ENCODE measurements around the gene EIF4ENIF1.

DNA sequence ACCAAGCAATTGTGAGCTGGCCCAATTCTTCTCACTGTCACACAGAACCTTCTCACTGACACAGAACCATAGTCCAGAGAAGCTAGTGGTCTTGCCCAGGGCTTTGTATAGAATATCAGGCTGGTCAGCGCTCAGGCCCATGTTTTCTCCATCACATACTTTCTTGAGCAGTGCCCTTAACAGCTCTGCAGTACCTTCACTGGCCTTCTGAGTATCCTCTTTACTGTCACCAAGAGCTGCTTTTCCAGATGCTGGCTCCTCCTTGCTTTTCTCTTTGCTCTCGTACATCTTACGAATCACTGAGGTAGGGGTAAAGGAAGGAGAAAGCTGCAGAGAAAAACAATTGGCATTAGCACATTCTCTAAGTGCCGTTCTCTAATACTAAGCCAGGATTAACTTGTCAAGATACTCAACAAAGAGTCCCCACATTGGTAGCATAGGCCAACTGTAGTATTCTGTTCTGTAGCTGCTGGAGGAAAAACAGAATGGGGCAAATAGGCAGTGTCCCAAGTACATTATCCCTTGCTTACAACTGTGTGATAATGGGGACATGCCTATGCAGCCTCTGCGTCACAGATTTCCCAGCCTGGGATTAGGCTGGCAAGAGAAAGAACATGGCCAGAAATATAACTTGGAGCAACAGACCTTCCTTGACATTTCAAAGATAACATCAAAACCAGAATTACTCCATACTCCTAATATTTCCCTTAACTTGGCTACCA is 46.7 kb downstream of the EIF4ENIF1 start:
- TF ChIP-seq ELF1 (IDR thresholded peaks at IDR 0.05) (no peak), CTCF (IDR thresholded peaks at IDR 0.05) (no peak), GATA2 (CRISPR knock-in tag; IDR thresholded peaks at IDR 0.05) (no peak), MXI1 (IDR thresholded peaks at IDR 0.05; ENCODE audit: low read depth, low read length) (no peak)
- TF ChIP-seq, protein P1, sequence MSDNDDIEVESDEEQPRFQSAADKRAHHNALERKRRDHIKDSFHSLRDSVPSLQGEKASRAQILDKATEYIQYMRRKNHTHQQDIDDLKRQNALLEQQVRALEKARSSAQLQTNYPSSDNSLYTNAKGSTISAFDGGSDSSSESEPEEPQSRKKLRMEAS (IDR thresholded peaks at IDR 0.05; ENCODE audit: low read depth) = no peak

Measured in SK-N-SH (cell line).